Stimulated activated effector memory CD8-positive, alpha-beta T cell treated with anti-CD3 and anti-CD28 coated beads, Interleukin-12 subunit alpha, Interleukin-12 subunit beta, amount 100 ng/mL, for 72 hours (primary cell): ENCODE data around the gene GATA2.

Experiments used
- ATAC-seq: fragments of 150-1000 bp; cut with Tn5 transposase; 2 replicates; pipeline ENCODE4 v1.10.0; 2021
- DNase-seq, 2 donors: peaks; one replicate each; pipeline ENCODE4 v3.0.0; 2021 to 2022; ENCODE audit warnings: low spot score in 2 of 2
- H3K27ac Mint-ChIP-seq: one replicate; pipeline ENCODE4 v1.8.0; 2022; ENCODE audit warnings: mild to moderate bottlenecking, mixed read lengths
- H3K36me3 Mint-ChIP-seq: one replicate; pipeline ENCODE4 v1.8.0; 2022; ENCODE audit warnings: mild to moderate bottlenecking, mixed read lengths
- H3K4me1 Mint-ChIP-seq: one replicate; pipeline ENCODE4 v1.8.0; 2022; ENCODE audit warnings: mixed read lengths
- H3K4me3 Mint-ChIP-seq: one replicate; pipeline ENCODE4 v1.8.0; 2022; ENCODE audit warnings: mild to moderate bottlenecking, mixed read lengths
- H3K9me3 Mint-ChIP-seq: one replicate; pipeline ENCODE4 v1.8.0; 2022; ENCODE audit warnings: mixed read lengths

Gene GATA2

GRCh38 chr3:128486205-128486628, 6.8 kb downstream of the GATA2 start:
- Mint-ChIP-seq H3K27ac (no peak overlapping the region), H3K36me3 (no peaks in the 10 kb centered on the region), H3K4me3 (peak overlapping the region; percentile 75), H3K9me3 (no peaks in the 10 kb centered on the region), H3K4me1 (peaks cover 53% of the 10 kb centered on the region)
- no peak for ATAC-seq
- DNase-seq = no peak

GRCh38 chr3:128485282-128486204, 7.5 kb downstream of the GATA2 start:
- DNase-seq (no peak), ATAC-seq (no peak)
- Mint-ChIP-seq H3K4me1 (peaks cover 53% of the 10 kb centered on the region), H3K27ac (no peak overlapping the region), H3K4me3 (peak overlapping the region; percentile 75), H3K9me3 (no peaks in the 10 kb centered on the region), H3K36me3 (no peaks in the 10 kb centered on the region)

GRCh38 chr3:128484404-128485281, 8.4 kb downstream of the GATA2 start:
- ATAC-seq (no peak), DNase-seq (no peak)
- Mint-ChIP-seq H3K36me3 (no peaks in the 10 kb centered on the region), H3K4me3 (no peak overlapping the region), H3K4me1 (peaks cover 46% of the 10 kb centered on the region), H3K27ac (no peak overlapping the region), H3K9me3 (no peaks in the 10 kb centered on the region)

- ATAC-seq (no peak), DNase-seq (no peak)
- Mint-ChIP-seq H3K4me3 (peak overlapping the region; percentile 50), H3K4me1 (peaks cover 43% of the 10 kb centered on the region), H3K36me3 (no peaks in the 10 kb centered on the region), H3K27ac (no peak overlapping the region), H3K9me3 (no peaks in the 10 kb centered on the region)
These were observed 9.2 kb downstream of the GATA2 start for GRCh38 chr3:128483657-128484403.

- peaks cover 35% of the 10 kb centered on the region for H3K4me1 Mint-ChIP-seq
- DNase-seq (no peak), ATAC-seq (no peak)
- H3K36me3 Mint-ChIP-seq = no peaks in the 10 kb centered on the region
- H3K27ac Mint-ChIP-seq = no peak overlapping the region
- no peaks in the 10 kb centered on the region for H3K9me3 Mint-ChIP-seq
- peak overlapping the region; percentile 50 for H3K4me3 Mint-ChIP-seq
These were observed 10.0 kb downstream of the GATA2 start for GRCh38 chr3:128482666-128483656.

- no peak for ATAC-seq
- no peak for DNase-seq
- Mint-ChIP-seq H3K4me1 (peaks cover 30% of the 10 kb centered on the region), H3K4me3 (no peak overlapping the region), H3K27ac (no peak overlapping the region), H3K36me3 (no peaks in the 10 kb centered on the region), H3K9me3 (no peaks in the 10 kb centered on the region)
These were observed 10.8 kb downstream of the GATA2 start for GRCh38 chr3:128482175-128482574.

- ATAC-seq (no peak), DNase-seq (no peak)
- Mint-ChIP-seq H3K27ac (no peak overlapping the region), H3K4me3 (no peak overlapping the region), H3K36me3 (no peaks in the 10 kb centered on the region), H3K9me3 (no peaks in the 10 kb centered on the region), H3K4me1 (peaks cover 23% of the 10 kb centered on the region)
These were observed 11.5 kb downstream of the GATA2 start for GRCh38 chr3:128481438-128481942.

- H3K9me3 Mint-ChIP-seq = no peaks in the 10 kb centered on the region
- H3K4me1 Mint-ChIP-seq = peaks cover 18% of the 10 kb centered on the region
- no peak for ATAC-seq
- no peaks in the 10 kb centered on the region for H3K36me3 Mint-ChIP-seq
- no peak for DNase-seq
- H3K4me3 Mint-ChIP-seq = no peak overlapping the region
- H3K27ac Mint-ChIP-seq = no peak overlapping the region
These were observed 12.1 kb downstream of the GATA2 start for GRCh38 chr3:128480717-128481437.

GRCh38 chr3:128480278-128480677, 12.7 kb downstream of the GATA2 start:
- no peaks in the 10 kb centered on the region for H3K36me3 Mint-ChIP-seq
- H3K27ac Mint-ChIP-seq = no peak overlapping the region
- H3K4me1 Mint-ChIP-seq = peaks cover 18% of the 10 kb centered on the region
- H3K4me3 Mint-ChIP-seq = no peak overlapping the region
- DNase-seq (no peak), ATAC-seq (no peak)
- H3K9me3 Mint-ChIP-seq = no peaks in the 10 kb centered on the region

GRCh38 chr3:128479558-128480086, 13.4 kb downstream of the GATA2 start:
- Mint-ChIP-seq H3K9me3 (no peaks in the 10 kb centered on the region), H3K4me1 (peaks cover 18% of the 10 kb centered on the region), H3K36me3 (no peaks in the 10 kb centered on the region), H3K27ac (no peak overlapping the region), H3K4me3 (no peak overlapping the region)
- DNase-seq = no peak
- ATAC-seq = no peak

GRCh38 chr3:128478576-128479506, 14.2 kb downstream of the GATA2 start:
- Mint-ChIP-seq H3K27ac (no peak overlapping the region), H3K9me3 (no peaks in the 10 kb centered on the region), H3K36me3 (no peaks in the 10 kb centered on the region), H3K4me1 (peaks cover 15% of the 10 kb centered on the region), H3K4me3 (no peak overlapping the region)
- no peak for ATAC-seq
- no peak for DNase-seq

- Mint-ChIP-seq H3K27ac (no peak overlapping the region), H3K9me3 (no peaks in the 10 kb centered on the region), H3K4me3 (no peak overlapping the region), H3K36me3 (no peaks in the 10 kb centered on the region), H3K4me1 (no peaks in the 10 kb centered on the region)
- no peak for ATAC-seq
- no peak for DNase-seq
These were observed 16.3 kb downstream of the GATA2 start for GRCh38 chr3:128476659-128477058.
